Measurements from ENCODE around the gene SESN1.
"Not testable (repeated sequence)": the region's sequence is repeated elsewhere in the genome, so short reads cannot be mapped to it uniquely, and the experiment has no call there.

SESN1 gene

DNA sequence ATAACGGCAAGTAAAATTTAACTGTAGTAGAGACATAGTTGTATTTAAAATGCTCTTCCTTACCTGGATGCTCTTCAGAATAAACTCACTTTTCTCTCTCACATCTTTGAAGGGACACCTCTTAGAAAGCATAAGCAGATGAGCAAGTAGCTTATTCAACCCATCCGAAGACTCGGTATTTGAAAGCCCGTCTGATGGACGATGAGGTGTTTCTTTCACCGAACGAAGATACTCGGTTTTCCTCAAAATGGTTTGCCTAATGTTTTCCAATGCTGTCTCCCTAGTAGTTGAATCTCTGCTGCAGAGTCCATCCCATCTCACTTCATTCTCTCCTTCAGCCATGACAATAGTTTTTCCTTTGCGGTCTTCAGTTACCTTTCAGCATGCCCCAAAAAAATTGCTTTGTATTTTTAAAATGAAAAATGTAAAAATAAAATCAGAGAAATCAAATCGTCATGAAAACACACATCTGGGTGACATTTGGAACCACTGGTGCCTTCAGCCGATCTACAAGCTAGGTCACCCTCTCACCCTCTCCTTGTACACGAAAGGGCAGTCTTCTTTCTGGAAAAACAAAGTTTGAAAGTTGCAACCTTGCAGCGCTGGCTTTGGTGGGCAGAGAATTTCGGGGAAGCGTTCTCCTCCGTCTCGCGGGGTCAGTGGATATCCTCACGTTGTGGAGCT, 772 bp downstream of the SESN1 start:
- no peak for DNase-seq

DNA sequence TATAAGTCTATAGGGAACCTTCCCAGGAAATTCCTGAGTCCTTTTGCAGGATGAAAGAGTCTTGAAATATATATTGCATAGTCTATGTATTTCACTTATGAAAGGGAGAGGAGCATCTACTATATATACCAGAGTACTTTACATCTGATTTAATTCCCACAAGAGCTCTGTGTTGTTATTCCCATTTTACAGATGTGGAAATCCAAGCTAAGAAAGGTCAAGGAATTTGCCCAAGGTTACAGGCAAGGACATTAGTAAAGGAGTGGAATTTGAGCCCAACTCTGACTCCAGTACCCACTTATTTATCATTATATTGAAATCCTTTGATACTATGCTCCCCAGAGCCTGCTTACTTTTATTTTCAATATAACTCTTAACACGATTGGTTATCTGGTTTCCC, 2.6 kb downstream of the SESN1 start:
- DNase-seq = no peak

DNA sequence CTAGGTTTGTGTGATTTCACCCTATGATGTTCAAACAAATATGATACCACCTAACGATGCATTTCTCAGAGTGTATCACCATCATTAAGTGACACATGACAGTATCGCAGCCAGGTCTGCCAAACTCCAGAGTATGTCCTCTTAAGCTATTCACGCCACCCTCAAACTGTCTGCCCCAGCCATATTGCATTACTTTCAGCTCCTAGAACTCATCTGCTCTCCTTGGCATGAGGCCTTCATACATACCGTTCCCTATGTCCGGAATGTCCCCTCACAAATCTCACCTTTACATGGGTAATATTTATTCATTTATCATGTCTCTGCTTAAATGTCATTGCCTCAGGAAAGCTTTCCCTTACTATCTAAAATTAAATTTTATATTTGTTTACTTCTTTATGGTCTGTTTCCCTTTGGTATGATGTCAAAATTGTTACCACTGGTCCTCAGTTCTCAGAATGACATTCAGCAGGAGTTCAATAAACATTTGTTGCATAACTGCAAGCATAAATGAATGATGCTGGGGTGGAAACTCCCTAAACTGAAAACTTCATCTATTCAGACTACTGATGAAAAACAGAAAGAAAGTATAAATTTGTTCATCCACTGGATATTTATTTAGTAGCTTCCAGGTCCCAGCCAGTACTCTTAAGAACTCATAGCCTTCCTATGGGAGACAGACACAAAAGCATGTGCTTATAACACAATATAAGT, 3.2 kb downstream of the SESN1 start:
- DNase-seq = no peak

DNA sequence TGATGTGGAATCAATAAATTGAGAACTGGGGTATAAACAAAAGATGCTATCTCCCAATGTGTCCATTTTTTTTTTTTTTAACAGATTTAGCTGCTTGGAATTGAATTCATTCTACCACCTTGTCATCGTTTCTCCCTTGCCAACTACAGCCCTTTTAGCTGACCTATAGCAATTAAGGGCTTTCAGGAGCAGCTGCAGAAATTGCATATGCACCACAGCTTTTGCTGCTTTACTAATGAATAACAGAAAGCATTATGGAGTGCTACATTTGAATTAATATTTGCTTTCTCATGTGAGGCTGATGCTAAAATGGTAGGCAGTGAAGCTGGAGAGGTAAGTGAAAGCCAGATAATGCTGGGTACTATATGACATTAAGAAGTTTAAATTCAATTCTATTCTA, 5.7 kb downstream of the SESN1 start:
- DNase-seq = no peak

DNA sequence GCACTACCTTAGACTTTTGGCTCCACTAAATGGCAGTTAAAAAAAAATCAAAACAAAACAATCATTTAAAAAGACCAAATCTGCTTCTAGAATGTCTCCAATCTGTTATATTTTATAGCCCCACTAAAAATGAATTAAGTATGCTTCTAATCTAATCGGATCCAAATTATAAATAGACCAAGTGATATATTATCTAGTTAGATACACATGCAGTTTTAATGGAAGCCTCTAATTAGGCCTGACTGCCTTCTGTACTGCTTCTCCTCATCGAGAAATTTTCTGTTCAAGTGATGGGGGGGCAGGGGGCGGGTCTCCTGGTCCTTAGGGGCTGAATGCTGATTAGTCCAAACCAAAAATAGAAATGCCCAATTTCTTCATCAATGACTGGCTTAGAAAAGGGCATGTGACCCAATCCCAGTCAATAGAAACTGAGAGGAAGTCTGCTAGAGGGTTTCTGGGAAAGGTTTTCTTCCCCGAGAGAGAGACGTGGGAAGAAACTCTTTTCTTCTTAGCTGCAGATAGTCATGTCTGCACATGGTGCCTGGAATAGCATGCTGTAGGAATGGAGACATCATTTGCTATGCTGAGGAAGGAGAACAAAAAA, 6.9 kb downstream of the SESN1 start:
- no peak for DNase-seq

DNA sequence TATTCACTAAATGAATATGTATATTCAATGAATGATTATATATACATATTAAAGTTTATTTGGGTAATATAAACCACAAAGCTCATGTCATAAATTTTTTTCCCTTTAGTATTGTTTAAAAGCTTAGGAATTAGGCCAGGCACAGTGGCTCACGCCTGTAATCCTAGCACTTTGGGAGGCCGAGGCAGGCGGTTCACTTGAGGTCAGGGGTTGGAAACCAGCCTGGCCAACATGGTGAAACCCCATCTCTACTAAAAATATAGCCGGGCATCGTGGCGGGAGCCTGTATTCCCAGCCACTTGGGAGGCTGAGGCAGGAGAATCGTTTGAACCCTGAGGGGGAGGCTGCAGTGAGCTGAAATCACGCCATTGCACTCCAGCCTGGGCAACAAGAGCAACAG, 10.5 kb downstream of the SESN1 start:
- not testable (repeated sequence) for DNase-seq

DNA sequence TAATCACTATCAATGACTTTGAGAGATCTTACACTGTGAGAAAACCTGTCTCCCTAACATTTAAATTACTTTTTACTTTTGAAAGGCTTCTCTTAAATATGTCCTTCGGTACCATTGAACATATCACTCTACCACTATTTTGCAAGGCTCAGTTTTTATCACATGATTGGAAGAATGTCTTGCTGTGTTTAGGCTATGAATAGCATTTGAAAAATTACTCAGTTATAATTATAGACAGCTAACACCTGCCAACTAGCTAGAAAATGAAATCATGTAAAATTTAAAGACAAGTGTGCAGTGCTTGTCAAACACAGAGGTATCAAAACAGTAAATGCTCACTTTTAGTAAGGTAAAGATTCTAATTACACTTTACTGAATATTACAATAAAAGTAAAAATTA, 11.0 kb downstream of the SESN1 start:
- DNase-seq = no peak

DNA sequence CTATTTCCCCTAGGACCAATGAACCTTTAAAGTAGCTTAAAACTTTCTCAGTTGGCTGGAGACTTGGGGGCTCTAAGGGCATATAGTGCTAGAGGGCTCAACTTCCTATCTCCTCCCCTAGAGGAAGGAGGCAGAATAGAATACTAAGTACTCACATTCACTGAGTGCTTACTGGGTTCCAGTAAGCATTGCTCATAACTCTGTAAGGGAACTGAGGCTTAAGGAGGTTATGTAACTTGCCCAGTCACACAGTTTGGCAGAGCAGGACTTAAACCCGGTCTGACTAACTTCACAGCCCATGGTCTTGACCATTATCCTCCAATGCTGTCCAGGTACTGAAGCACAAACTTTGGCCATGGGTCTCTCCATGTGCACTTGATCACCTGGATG, 12.5 kb downstream of the SESN1 start:
- no peak for DNase-seq

DNA sequence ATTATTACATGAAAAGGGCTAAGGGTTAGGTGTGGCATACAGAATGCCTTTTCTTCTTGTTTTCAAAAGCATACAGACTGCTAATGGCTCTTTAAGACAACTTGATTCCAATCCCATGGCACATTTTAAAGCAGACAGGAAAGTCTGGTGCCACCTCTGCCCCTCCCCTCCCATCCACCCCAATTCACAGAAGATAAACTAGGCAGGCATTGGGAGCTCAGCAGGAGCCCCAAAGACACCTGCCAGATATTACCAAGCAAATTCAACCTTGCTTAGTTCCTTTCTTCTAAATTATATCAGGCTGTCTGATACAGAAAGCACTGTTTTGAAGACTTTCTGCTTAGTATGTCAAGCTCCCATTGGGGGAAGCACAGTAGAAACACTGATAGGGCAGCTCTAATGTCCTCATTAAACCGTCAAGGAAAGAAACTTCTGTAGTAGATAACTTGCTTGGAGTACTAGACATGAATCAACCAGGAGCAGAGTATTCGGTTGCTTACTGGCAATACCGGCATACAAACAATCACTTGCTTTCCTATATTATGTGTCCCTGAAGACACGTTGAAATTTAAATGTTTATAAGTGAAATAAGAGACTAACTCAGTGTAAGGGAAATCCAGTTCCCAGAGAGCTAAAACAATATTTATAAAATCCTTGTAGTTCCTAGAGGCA, 13.0 kb downstream of the SESN1 start:
- no peak for DNase-seq

DNA sequence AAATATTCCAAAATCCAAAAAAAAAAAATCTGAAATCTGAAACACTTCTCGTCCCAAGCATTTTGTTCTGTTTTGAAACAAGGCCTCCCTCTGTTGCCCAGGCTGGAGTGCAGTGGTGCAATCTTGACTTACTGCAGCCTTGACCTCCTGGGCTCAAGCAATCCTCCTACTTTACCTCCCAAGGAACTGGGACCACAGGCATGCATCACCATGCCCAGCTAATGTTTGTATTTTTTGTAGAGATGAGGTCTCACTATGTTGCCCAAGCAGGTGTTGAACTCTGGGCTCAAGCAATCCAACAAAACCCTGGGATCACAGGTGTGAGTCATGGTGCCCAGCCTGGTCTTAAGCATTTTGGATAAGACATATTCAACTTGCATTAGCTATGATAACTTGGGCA, 13.6 kb downstream of the SESN1 start:
- no peak for DNase-seq

DNA sequence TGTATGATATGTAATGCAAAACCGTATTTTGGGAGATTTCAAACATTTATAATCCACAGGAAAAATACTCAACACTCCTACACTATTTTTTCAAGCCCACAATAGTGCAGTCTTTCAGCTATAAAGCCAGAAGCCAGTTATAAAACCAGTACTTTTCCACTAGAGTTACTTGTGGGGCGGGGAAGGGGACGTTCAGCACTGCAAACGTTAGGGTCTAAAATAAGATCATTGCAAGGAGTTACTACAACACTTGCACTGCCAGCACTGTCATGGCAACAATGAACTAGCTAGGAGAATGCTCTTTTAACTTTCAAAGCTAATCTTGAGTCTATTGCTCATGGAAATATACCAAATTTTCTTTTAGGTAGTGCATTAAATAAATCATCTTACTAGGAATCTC, 14.7 kb downstream of the SESN1 start:
- DNase-seq = no peak

DNA sequence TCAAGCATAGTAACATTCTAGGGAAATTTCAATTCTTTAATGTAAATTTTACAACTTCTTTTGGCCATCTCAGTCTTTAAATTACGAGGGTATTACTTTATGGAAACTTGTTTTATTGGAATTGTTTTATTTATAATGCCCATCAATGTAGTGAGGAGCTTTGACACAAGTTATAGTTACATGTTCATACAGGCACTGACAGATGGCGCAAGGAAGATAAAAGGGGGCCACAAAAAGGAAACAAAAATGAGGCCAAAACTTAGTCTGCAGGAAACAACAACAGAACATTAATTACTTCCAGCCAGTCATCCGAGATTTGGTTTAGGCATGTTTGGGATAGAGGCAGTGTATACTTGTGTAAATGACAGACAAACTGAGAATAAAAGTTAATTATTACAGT, 18.3 kb downstream of the SESN1 start:
- no peak for DNase-seq

DNA sequence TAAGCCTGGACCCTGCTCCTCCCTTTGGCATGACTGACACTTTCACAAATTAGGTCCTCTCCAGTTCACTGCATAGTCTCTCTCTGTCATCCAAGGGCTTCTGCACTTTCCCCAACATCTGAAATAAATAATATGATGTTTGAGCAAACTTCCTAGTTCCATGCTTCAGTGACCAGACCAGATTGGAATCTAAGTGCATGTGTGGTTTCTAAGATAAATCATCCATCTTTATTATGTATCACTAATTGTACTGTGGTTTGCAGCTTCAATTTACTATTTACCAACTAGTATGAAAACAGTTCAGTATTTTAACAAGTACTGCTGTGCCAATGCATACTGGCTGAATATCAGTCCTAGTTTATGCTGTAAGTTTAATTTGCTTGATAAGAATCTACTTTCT, 18.7 kb downstream of the SESN1 start:
- no peak for DNase-seq

DNA sequence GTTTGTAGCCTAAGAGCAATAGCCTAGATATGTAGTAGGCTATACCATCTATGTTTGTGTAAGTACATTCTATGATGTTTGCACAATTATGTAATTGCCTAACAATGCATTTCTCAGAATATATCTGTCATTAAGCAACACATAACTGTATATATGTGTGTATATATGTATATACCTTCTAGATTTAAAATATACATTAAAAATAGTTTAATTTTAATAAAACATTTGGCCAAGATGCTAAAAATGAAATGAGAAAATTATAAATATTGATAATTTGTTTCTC, 20.6 kb downstream of the SESN1 start:
- DNase-seq = no peak

DNA sequence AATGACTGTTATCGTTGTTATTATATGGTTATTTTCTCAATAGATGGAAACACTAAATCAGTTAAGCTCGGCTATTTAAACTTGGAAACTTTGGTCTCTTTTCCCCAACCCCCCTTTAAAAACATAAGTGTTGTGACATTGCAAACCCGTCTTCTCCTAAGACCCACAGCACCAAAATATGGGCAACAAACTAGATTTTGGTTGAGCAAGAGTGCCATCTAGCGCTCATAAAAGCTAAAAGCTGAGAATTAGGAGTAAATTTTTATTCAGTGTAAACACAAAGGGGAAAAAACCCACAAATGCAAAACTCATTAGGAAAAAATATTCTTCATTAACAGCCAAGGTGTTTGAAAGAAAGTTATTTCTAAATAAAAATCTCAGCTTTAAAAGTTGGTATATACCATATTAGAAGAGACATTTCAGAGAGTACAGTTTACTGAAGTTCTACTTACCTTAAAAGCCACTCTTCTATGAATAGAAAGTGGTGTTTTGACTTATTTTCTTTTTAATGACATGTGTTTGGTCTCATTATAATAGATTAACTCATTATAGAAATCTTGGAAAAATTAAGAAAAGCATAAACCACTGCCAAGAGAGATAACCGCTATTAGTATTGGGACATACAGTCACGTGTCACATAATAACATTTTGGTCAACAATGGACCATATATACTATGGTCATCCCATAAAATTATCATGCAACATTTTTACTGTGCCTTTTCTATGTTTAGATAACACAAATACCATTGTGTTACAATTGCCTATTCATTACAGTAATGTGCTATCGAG, 21.1 kb downstream of the SESN1 start:
- DNase-seq = no peak

DNA sequence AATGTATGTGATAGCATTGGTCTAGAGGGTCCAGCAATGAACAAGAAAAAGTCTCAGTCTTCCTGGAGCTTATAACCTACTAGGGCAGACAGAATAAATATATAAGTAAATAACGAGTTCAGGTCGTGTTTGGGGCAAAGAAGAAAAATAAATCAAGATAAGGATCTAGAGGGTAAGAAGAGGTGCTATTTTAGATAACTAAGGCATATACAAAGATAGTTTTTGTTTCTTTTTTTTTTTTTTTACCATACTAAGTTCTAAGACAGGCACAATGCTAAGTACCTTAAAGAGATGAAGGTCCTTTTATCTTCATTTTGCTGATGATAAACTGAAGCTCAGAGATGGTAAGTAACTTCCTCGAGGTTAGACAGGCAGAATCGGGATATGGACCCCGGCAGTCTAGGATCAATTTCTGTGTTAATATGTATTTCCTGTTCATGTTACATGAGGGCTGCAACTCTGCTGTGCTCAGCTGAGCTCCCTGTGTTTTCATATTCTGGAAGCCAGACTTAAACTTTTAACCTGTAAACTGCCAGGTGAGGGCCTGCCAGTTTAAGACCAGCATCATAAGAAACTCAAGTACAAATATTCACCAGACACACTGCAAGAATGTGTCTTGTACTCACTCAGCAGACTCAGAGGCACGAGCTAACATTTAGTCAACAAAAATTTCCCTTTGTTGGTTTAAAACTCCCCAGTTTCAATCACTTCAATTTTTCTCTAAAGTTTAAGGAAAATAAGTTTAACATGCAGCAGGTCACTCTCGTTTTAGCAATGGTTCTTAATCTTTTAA, 23.3 kb downstream of the SESN1 start:
- no peak for DNase-seq

DNA sequence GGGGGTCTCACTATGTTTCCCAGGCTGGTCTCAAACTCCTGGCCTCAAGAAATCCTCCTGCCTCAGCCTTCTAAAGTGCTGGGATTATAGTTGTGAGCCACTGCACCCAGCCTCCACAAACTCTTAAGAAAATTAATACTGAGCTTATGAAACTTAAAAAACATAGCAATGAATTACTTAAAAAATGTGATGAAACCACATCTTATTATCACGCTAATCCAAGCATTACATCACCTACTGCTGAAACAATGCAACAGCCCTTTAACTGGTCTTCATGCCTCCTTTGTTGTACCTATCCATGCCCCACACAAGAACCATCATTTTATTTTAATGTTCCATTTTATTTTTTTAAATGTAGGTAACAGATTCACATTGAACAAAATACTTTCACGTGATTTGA, 24.9 kb downstream of the SESN1 start:
- DNase-seq = no peak

DNA sequence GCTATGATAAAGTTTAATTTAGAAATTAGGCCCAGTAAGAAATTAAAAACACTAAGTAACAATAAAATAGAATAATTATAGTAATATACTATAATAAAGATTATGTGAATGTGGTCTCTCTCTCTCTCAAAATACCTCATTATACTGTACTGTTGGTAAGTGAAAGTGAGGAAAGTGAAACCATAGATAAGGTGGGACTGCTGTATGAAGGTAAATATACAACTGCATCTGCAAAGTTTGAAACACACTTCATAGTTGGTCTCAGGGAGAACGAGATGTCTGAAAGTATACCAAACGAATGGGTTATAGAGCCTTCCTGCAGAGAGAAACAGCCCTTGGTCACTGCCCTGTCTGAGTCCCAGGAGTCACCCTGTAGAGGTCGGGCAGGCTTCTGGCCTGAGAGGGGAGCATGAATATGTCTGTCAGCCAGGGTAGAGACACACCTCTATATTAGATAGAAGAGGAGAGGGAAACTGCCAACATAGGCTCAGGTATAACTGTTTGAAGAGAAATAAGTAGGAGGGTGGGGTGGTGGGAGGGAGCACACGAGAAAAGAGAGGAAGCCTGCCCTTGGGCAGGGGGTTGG, 31.8 kb downstream of the SESN1 start:
- DNase-seq = no peak

DNA sequence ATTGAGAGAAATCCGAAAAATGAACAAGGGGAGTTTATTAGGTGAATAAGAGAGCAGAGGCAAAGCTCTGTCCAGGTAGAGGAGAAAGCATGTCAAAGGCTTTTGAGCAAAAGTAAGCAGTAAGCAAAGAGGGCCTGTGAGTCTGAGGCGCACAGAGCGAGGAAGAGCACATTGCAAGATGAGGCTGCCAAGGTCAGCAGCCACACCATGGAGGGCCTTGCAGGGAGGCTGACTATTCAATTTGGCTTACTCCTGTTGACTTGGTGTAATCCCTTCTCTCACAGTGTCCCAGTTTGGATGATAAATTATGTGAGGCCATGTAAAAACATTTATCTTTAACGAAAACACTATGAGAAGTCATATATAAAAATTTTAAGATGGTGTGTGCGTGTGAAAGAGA, 32.4 kb downstream of the SESN1 start:
- DNase-seq = no peak

DNA sequence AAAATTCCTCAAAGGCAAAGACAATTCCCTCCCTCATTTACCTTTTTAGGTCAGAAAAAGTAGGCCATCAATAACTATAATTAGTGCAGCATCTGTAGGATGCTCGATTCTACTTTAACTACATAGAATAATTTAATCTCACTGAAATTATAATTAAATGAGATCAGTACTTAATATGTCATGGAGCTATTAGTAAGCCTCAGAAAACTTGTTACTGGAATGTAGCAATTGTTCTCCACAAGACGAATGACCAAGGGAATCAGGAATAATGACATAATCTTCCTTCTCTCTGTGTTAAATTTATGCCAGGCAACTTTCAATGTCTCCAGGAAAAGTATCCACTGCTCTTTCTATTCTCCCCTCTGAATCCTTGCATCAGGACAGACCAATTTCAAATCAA, 34.1 kb downstream of the SESN1 start:
- no peak for DNase-seq

DNA sequence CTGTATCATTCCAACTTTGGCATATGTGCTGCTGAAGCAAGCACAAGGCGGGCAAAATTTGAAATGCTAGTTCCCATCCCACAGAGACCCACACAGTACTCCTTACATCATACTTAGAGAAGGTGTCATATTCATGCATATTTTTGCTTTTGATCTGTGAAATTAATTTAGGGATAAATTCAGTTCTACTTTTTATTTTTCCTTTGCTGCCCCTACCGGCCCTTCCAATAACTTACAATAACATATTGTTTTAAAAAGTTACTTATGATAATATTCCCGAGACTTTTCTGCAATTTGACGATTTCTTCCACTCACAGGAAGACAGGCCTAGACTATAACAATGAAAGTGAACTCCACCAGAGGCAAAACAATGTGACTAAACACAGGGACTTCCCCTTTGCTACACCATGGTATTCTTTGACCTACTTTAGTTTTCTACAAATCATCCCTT, 35.0 kb downstream of the SESN1 start:
- DNase-seq = no peak

DNA sequence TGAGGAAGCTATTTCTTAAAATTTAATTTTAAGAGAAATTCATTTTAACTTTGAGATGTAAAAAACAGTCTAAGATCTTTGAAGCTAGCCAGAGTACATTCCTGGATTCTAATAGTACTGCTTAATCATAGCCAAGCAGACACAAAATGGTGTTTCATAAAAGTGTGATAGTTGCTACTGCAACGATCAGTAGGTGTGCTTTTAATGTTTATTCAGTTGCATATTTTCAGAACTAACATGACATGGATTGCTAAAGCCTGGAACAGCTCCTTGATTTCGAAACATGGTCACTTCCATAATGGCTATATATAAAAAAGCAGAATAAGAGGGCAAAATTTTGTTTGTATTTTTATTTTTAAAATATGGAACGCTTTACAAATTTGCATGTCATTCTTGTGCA, 35.5 kb downstream of the SESN1 start:
- no peak for DNase-seq

All from activated CD8-positive, alpha-beta memory T cell treated with anti-CD3 and anti-CD28 coated beads for 24 hours (primary cell).